Stimulated activated CD4-positive, alpha-beta T cell treated with anti-CD3 and anti-CD28 coated beads, Interleukin-2, amount 100 ng/mL, for 24 hours (primary cell): ENCODE results near the gene VWCE.
"Not testable (repeated sequence)": the region's sequence is repeated elsewhere in the genome, so short reads cannot be mapped to it uniquely, and the experiment has no call there.

Experiments used
- DNase-seq, 2 donors: peaks; one replicate each; pipeline ENCODE4 v3.0.0-alpha.2; 2020

VWCE gene

GRCh38 chr11:61254403-61255025 is 40.6 kb downstream of the VWCE start:
- peak; percentile 67 to 76 for DNase-seq

GRCh38 chr11:61252332-61252731 is 42.8 kb downstream of the VWCE start:
- DNase-seq, result not testable (repeated sequence)

DNA sequence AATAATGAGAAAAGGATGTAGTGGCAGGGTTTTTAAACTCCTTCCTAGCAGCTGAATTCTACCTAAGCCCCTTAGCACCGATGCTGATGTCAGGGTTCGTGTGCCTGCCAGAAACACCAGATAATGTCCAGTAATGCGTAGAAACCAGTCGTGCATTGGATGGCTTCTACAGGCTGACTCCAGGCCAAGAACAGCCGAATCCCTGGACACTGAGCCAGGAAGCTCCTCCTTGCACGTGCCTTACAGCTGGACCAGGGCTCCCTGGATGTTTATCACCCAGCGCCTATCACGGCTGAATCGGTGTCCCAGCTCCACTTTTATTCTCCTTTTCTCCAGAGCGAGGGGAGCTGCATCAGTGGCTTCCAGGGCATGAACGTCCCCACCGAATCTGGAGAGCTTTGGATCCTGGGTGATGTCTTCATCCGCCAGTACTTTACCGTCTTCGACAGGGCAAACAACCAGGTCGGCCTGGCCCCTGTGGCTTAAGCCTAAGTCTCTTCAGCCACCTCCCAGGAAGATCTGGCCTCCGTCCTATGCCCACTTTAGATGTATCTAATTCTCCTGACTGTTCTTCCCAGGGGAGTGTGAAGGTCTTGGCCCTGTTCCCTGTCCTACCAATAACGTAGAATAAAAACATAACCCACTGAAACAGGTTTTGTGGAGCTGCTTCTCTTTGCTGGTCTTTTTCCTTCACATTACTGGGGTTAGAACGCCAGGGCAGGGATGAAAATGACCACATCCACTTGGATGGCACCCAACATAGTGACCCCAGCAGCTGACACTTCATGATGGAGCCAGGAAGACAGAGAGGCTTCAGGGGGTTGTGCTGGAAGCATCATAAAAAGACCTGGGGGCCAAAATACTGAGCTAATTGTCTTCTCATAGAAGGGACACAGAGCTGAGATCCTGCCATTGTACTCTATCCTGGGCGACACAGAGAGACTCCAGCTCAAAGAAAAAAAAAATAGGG is 44.0 kb downstream of the VWCE start:
- DNase-seq, result not testable (repeated sequence)

- DNase-seq, result not testable (repeated sequence)
Measured at GRCh38 chr11:61249201-61249600, 45.9 kb downstream of the VWCE start.

- not testable (repeated sequence) for DNase-seq
Measured at GRCh38 chr11:61248071-61248470, 47.0 kb downstream of the VWCE start.

DNA sequence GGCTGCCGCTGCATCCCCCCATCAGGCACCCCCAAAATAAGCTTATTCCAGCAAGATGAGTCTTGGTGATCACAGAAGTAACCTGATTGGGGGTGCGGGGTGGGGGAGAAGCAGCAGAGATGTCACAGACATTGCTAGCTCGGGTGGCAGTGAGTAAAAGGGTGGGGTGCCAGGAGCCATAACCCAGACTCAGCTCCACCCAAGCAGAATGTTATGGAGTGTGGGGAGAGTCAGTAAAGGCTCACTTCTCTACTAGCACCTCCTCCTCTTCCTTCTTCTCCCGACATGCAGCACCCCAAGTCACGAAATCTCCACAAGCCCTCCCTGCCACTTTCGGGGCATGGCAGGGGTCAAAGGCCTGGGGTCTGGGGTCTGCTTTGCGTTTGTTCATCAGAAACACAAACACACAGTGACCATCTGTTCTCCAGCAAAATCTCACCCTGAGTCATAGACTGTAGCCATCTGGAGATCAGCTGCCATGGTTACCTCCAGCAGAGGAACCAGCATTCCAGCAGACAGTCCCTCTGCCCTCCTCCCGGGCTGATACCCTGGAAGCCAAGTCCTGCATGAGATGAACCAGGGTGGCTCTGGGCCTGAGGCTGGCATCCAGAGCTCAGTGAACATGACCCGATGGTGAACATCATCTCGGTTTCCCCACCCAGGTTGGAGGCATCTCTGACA is 49.7 kb downstream of the VWCE start:
- not testable (repeated sequence) for DNase-seq

DNA sequence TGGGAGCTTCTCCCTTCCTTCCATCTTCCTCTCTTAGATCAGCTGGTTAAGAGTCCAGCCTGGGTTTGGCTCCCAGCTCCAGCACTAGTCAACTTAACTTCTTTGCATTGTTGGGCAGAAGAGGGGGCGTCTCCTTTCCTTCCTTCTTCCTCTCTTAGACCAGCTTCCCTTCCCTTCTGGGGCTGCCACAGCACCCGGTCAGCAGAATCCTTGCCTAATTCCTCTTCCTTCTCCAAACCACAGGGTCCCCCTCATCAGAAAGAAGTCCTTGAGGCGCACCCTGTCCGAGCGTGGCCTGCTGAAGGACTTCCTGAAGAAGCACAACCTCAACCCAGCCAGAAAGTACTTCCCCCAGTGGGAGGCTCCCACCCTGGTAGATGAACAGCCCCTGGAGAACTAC is 53.6 kb downstream of the VWCE start:
- DNase-seq, result not testable (repeated sequence)

- DNase-seq, result not testable (repeated sequence)
Measured at GRCh38 chr11:61240875-61241274, 54.2 kb downstream of the VWCE start, which contains the start of gene PGA5. Gene PGA5 (plus strand): TSS chr11:61241175. CDS start chr11:61241227, 52 bp downstream.

DNA sequence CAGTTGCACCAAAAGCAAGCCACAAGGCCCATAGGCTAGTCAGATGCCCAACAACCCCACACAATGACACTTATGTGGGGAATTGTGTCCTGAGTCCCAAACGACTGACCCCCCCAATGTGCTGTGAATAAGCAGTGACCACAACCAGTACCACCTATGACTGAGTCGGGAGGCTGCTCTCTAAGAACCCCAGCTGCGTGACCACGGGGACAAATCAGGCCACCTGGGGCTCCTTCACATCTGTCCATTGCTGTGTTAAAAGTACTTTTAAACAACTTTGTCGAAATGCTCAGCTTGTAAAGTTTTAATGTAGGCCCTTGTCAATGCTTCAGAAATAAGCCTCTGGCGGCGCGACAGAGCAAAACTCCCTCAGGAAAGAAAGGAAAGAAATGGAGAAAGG is 54.8 kb downstream of the VWCE start:
- not testable (repeated sequence) for DNase-seq

- DNase-seq, result not testable (repeated sequence)
Measured at GRCh38 chr11:61237130-61237529, 58.0 kb downstream of the VWCE start.

- not testable (repeated sequence) for DNase-seq
Measured at GRCh38 chr11:61232548-61233145, 62.5 kb downstream of the VWCE start.

GRCh38 chr11:61231585-61231984 is 63.5 kb downstream of the VWCE start:
- DNase-seq, result not testable (repeated sequence)

GRCh38 chr11:61231033-61231432 is 64.1 kb downstream of the VWCE start:
- not testable (repeated sequence) for DNase-seq

GRCh38 chr11:61229458-61229857 is 65.7 kb downstream of the VWCE start:
- DNase-seq, result not testable (repeated sequence)

DNA sequence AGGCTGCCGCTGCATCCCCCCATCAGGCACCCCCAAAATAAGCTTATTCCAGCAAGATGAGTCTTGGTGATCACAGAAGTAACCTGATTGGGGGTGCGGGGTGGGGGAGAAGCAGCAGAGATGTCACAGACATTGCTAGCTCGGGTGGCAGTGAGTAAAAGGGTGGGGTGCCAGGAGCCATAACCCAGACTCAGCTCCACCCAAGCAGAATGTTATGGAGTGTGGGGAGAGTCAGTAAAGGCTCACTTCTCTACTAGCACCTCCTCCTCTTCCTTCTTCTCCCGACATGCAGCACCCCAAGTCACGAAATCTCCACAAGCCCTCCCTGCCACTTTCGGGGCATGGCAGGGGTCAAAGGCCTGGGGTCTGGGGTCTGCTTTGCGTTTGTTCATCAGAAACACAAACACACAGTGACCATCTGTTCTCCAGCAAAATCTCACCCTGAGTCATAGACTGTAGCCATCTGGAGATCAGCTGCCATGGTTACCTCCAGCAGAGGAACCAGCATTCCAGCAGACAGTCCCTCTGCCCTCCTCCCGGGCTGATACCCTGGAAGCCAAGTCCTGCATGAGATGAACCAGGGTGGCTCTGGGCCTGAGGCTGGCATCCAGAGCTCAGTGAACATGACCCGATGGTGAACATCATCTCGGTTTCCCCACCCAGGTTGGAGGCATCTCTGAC is 68.5 kb downstream of the VWCE start:
- not testable (repeated sequence) for DNase-seq

GRCh38 chr11:61222692-61223091 is 72.4 kb downstream of the VWCE start:
- DNase-seq, result not testable (repeated sequence)

DNA sequence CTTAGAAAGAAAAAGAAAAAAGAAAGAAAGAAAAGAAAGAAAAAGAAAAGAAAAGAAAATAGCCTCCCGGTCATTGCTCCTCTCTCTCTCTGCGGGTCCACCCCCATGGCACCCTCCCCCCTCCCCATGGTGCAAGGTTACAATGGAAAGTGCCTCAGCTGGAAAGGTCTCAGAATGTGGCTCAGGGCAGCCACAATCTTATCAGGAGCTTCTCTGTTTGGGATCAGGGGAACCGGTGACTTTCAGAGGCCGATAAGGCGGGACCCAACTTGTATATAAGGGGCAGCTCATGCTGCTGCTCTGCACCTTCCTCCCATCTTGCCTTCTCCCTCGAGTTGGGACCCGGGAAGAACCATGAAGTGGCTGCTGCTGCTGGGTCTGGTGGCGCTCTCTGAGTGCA is 73.1 kb downstream of the VWCE start, which contains the start of gene PGA4:
Gene PGA4, plus strand, starts transcription at position 301 of the 400 bp plus-strand sequence. Its CDS starts 54 bp downstream, at position 355.
- DNase-seq, result not testable (repeated sequence)

GRCh38 chr11:61219016-61219415 is 76.1 kb downstream of the VWCE start:
- DNase-seq, result not testable (repeated sequence)

DNA sequence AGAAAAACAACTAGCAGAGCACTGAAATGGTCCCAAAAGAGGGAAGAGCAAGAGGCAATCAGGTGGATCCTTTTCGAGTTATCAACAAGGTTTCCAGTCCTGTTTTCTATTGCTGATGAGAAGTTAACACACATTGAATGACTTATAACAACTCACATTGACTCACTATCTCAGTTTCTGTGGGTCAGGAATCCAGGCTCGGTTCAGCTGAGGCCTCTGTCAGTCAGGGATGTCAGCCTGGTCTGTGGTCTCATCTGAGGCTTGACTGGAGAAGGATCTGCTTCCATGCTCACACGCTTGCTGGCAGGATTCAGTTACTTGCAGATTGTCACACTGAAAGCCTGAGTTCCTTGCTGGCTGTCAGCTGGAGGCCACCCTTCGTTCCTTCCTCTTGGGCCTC is 76.8 kb downstream of the VWCE start:
- DNase-seq, result not testable (repeated sequence)

- DNase-seq, result not testable (repeated sequence)
Measured at GRCh38 chr11:61213711-61214324, 81.3 kb downstream of the VWCE start.

DNA sequence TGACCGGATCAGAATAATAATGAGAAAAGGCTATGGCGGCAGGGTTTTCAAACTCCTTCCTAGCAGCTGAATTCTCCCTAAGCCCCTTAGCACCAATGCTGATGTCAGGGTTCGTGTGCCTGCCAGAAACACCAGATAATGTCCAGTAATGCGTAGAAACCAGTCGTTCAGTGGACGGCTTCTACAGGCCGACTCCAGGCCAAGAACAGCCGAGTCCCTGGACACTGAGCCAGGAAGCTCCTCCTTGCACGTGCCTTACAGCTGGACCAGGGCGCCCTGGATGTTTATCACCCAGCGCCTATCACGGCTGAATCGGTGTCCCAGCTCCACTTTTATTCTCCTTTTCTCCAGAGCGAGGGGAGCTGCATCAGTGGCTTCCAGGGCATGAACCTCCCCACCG is 82.9 kb downstream of the VWCE start:
- DNase-seq, result not testable (repeated sequence)
